ENCODE results near the gene RCBTB1.
"Not testable (repeated sequence)": the region's sequence is repeated elsewhere in the genome, so short reads cannot be mapped to it uniquely, and the experiment has no call there.

The RCBTB1 gene
- total RNA-seq: 34.4 to 78.6 (median 46.0) reads per million in 4 experiments

DNA sequence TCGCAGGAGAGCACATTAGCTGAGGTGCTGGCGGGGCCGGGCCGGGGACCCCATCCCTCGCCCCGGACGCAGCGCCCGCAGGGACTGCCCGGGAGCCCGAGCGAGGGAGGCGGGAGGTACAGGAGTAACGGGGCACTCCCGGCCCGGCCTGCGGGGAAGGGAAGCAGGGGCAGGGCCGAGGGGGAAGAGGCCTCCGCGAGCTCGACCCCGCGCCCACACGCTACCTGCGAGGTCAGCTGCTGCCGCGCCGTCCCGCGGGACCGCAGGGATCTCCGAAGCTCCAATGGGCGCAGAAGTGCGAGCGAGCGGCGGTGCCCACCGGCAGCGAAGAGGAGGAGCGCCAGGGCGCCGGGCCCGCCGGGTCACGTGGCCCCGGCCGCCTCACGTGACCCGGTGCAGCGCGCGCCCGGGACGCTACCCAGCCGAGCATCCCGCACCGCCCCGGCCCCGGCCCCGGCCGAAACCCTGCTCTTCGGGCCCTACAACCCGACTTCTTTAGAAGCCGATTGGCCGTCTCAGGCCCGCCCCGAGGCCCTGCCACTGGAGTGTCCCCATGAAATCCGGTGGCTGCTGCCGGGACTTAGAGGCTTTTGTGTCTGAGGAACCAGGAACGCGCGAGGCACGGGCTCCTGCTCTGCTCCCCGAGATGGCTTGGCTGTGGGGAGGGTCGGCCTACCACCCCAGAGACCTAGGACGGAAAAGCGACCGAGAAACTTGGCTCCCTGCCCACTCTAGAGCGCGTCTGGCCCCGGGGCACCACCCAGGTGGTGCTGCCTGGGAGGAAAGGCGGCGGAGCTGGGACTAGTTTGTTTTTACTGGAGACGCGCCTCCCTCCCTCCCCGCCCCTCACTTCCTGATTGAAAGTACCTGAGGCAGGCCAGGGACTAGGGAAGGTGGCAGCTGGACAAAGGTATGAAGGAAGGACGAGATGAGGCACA, at the start of gene RCBTB1:
Gene RCBTB1, minus strand, starts transcription at position 339 of the 938 bp plus-strand sequence. CDS start 18,279 bp downstream, outside the sequence.
- peak; percentile 50 for DNase-seq

DNA sequence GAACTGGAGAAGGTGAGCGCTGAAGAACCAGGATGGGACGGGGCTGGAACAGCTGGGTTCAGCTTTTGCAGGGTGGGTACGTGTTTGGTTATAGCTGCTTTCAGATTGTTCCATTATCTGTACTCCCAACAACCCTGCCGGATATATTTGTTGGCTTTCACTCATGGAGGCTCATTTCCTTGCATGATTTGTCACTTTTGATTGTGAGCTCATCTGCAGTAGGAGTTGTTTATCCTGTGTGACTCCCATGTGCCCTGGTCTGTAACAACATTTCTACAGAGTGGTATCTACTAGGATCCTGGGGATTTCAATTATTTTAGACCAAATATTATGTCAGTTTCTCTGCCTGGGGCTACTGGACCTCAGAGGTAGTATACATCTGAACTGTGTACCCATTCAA, 48.4 kb upstream of the RCBTB1 start:
- DNase-seq: no peak

DNA sequence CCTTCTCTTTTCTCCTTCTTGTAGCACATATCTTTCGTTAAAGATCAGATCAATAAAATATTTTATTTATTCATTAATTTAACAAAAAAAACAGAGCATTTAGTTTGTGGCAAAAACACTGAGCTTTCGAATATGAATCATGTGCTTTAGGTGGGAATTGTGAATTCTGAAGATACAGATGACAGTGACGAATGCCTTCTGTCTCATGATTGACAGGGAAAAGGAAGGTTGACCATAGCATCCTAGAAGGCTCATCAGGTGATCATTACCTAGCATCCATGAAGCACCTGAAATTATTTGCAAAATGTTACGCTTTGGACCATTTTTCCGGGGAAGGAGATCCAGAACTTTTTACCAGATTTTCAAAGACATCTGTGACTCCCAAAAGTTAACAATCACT, 46.8 kb upstream of the RCBTB1 start:
- no peak for DNase-seq

GRCh38 chr13:49630580-49630979, 45.2 kb upstream of the RCBTB1 start:
- no peak for DNase-seq

DNA sequence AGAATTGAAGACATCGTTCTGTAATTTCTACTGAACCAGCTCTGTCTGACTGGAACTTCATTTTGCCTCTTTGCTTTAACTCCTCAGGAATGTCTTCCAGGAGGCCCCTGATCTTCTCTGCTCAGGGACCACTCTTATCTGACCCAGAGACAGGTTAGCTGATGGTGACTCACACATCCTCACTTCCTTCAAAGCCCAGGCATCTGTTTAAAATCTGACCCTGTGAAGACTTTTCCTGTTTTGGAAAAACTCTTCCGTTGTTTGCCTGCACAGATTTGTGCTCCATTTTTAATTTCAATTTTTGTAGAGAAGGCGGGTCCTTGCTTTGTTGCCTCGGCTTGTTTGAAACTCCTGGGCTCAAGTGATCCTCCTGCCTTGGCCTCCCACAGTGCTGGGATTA, 44.6 kb upstream of the RCBTB1 start:
- DNase-seq: no peak

DNA sequence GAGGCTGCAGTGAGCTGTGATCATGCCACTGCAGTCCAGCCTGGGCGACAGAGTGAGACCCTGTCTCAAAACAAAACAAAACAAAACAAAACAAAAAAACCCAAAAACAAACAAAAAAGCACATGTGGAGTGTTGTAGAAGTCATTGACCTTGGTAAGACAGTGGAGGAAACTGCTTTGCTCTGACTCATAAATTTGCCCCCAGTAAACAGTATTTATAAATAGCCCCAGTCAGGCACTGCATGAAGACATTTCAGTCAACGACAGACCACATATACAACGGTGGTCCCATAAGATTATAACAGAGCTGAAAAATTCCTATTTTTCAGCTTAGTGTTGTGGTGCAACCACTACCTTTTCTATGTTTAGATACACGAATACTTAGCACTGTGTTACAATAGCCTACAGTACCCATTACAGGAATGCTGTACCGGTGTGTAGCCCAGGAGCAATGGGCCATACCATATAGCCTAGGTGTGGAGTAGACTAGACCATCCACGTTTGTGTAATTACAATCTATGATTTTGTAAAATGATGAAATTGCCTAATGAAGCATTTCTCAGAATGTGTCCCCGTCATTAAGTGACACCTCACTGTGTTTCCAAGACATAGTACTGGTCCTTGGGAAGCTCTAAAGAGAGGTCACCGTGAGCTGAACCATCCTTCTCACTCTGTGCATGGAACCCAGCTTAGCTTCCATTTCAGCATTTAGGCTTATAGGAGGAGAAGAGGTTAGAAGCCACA, 44.0 kb upstream of the RCBTB1 start:
- DNase-seq: no peak

DNA sequence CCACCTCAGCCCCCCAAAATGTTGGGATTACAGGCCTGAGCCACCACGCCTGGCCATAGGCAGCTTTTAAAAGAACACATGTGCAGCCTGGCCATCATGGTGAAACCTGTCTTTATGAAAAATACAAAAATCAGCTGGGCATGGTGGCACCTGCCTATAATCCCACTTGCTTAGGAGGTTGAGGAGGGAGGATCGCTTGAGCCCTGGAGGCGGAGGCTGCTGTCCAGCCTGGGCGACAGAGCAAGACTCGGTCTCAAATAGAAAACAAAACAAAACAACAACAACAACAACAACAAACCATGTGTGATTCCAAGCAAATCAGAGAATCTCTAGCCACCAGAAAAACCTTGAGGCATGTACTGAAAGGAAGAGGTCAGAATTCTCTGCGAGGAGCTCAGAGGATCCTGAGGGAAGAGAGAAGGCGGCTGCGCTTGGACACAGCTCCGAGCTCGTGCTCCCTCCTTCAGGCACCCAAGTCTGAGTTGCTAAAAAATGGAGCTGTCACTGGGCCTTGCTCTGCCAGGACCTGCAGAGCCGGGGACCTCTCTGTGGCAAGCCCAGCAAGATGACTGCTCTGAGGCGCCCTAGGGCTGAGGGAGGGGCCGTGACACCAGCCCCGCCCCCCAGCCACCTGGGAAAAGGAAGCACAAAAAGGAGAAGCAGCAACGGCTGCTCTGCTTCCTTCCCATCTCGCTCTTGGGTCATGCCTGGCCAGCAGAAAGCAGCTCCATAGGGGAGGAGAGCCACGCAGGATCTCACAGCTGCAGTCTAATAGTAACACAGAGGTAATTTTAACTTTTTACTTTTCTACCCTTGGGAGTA, 42.7 kb upstream of the RCBTB1 start, which contains the start of gene ARL11:
Gene ARL11, plus strand, starts transcription at position 677 of the 822 bp plus-strand sequence. CDS start 1,941 bp downstream, outside the sequence.
- DNase-seq: peak; percentile 26

DNA sequence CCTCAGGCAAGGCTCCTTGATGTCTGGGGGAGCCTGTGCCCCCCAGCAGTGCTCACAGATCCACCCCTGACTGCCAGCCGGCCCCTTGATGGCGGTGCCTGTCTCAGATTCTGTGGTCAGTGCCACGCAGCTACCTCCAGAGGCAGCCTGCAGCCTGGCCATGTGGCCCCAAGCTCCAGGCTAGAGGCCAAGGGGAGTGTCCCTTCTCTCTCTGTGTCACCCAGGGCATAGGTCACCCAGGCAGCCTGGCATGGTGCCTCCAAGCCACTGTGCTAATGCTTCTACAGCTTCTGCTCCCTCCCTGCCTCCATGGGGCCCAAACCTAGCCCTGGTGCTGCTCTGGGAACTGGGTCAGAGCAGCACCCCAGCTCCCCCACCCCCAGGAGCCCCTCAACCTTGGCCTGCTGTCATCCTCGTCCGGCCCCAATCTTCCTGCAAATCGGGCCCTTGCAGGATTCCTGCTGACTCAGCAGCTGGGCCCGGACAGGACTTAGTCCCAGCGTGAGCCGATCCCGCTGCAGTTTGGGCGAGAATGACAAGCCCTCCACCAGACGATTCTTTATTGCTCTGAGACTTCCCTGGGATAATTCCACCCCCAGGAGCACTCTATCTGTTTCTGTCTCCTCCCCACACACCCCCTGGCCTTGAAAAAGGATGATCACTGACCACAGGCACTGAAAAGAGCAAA, 40.2 kb upstream of the RCBTB1 start:
- DNase-seq: no peak

GRCh38 chr13:49624229-49624628, 38.9 kb upstream of the RCBTB1 start:
- no peak for DNase-seq

- DNase-seq: no peak
Measured at GRCh38 chr13:49622174-49622946, 37.0 kb upstream of the RCBTB1 start.

DNA sequence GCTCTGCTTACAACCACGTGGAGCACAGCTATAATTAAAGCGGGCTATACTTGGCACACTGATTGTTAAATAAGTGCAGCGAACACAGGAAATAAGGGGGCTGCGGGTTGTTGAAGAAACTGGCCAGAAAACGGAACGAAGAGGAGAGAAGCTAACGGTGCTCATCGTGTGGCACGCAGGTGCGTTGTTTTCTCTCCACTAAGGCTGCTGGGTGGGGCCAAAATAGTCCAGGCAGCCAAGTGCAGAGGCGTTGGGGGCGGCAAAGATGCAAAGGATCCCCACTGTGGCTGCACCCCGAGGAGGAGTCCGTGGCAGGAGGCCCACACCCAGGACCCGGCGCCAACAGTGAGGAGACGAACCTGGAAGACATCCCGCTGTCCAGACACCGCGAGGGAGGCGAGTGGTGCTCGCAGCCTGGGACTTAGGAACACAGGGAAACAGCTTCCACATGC, 34.8 kb upstream of the RCBTB1 start:
- no peak for DNase-seq

DNA sequence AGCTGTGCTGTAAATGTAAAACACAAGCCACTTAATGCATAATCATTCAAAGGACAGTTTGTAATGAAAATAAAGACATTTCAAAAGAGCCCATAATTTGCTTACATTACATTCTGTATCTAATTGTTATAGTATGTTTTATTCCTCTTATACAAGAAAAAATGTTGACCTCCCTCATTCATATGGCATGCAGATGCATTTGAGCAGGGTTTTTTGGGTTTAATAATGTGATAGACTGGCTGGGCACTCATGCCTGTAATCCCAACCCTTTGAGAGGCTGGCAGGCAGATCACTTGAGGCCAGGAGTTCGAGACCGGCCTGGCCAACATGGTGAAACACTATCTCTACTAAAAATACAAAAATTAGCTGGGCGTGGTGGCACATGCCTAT, 31.3 kb upstream of the RCBTB1 start:
- no peak for DNase-seq

- DNase-seq: no peak
Measured at GRCh38 chr13:49615836-49616675, 30.7 kb upstream of the RCBTB1 start.

DNA sequence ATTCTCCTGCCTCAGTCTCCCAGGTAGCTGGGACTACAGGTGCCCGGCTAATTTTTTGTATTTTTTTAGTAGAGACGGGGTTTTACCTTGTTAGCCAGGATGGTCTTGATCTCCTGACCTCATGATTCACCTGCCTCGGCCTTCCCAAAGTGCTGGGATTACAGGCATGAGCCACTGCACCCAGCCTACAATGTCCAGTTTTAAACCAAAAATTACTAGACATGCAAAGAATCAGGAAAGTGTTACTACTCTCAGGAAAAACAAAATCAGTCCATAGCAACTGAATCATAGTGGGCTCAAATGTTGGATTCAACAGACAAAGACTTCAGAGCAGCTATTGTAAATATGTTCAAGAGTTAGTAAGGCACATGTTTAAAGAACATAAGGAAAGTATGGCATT, 26.7 kb upstream of the RCBTB1 start:
- DNase-seq: not testable (repeated sequence)

DNA sequence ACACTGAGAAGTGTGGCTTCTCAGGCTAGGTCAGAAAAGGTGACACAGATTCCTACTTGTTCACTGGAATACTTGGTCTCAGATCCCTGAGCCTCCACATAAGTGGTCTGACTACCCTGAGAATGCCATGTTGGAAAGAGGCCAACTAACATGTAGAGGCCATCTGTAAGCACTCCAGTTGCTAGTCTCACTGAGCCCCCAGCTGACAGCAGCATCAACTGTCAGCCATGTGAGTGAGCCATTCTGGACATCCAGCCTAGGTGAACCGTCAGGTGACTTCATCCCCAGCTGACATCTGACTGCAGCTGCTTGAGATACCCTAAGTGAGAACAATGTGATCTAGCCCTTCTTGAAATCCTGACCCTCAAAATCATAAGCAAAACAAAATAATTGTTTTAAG, 24.8 kb upstream of the RCBTB1 start:
- DNase-seq: no peak

- DNase-seq: no peak
Measured at GRCh38 chr13:49608651-49609331, 23.4 kb upstream of the RCBTB1 start.

DNA sequence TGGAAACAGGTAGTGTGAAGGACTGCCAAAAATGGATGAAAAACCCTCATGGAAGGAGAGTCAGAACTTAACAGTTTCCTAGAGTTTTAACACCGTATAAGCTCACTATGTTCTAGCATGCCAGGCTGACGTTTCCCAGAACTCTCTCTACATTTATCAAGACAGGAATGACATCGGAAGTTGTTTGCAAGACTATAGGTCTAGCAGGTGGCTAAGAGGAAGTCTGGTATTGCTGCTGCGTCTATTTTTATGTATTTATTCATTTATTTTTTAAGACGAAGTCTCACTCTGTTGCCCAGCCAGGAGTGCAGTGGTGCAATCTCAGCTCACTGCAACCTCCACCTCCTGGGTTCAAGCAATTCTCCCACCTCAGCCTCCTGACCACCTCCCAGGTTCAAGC, 22.4 kb upstream of the RCBTB1 start:
- DNase-seq: no peak

- peak; percentile 62 for DNase-seq
Measured at GRCh38 chr13:49606747-49607648, 21.6 kb upstream of the RCBTB1 start.

- no peak for DNase-seq
Measured at GRCh38 chr13:49604570-49604969, 19.2 kb upstream of the RCBTB1 start.

Measured in effector CD8-positive, alpha-beta T cell (primary cell).